ENCODE data around the gene MED26.

DNA sequence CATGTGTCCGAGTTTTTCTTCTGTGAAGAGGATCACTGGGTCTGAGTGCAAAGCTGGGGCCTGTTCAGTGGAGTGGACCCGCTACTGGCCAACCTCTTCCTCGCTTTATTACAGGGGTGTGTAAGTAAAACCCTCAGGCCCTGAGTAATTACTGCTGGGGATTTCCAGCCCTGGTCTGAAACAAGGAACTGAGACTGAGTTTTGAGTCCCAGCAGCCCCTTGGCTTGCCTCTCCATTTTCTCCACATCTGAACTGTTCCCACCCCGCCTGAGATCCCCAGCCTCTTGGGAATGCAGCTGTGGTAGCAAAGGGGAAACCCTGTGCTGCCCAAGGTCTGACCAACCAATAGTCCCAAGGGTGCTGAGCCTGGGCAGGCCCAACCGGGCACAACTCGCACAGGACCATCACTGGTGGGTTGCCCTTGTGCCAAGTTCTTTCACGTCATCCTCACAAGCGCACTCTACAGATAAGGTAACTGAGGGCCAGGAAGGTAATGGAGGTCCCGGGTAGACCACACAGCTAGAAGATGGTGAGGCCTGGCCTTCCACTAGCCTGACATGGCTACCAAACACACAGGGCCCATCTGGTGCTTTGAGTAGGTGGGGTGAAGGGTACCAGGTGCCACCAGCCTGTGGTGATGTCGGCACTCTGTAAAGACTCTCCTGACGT is 42.1 kb downstream of the MED26 start:
- TF ChIP-seq GATA2 (IDR thresholded peaks at IDR 0.05; ENCODE audit: low read depth, low read length) (no peak), GATA3 (IDR thresholded peaks at IDR 0.05; ENCODE audit: low read depth, low read length) (no peak)

Measured in SH-SY5Y (cell line).